H9 (cell line): ENCODE results near the gene TBC1D4. TPM values are rescaled to one million over a fixed set of nuclear protein-coding genes. Genes with fewer than 3 reads are reported as not detected.

Experiments
- DNase-seq: peaks from one replicate; pipeline ENCODE4 v3.0.0-alpha.2; 2017
- H2AFZ ChIP-seq: one replicate; pipeline ENCODE4 v1.6.1; 2013; ENCODE audit warnings: mild to moderate bottlenecking, low read length, control low read depth, moderate library complexity
- H2AK5ac ChIP-seq: 2 replicates; pipeline ENCODE4 v1.6.1; 2013; ENCODE audit warnings: low read length, control low read depth, mixed read lengths; ENCODE audit not compliant: insufficient read length
- H2BK120ac ChIP-seq: one replicate; pipeline ENCODE4 v1.6.1; 2013; ENCODE audit warnings: low read depth, mild to moderate bottlenecking, low read length, control low read depth, inconsistent platforms; ENCODE audit not compliant: poor library complexity, severe bottlenecking
- H2BK12ac ChIP-seq: 2 replicates; pipeline ENCODE4 v1.6.1; 2013; ENCODE audit warnings: low read length, control low read depth, mixed read lengths, low read depth; ENCODE audit not compliant: insufficient read length
- H2BK15ac ChIP-seq: 2 replicates; pipeline ENCODE4 v1.6.1; 2013; ENCODE audit warnings: low read depth, low read length, control low read depth
- H2BK20ac ChIP-seq: one replicate; pipeline ENCODE4 v1.6.1; 2013; ENCODE audit warnings: low read depth, mild to moderate bottlenecking, low read length, control low read depth, inconsistent platforms; ENCODE audit not compliant: poor library complexity, severe bottlenecking
- H2BK5ac ChIP-seq: 2 replicates; pipeline ENCODE4 v1.6.1; 2013; ENCODE audit warnings: low read length, control low read depth, mixed read lengths; ENCODE audit not compliant: insufficient read length
- H3K14ac ChIP-seq: 2 replicates; pipeline ENCODE4 v1.6.1; 2013; ENCODE audit warnings: low read length, control low read depth; ENCODE audit not compliant: insufficient read depth
- H3K18ac ChIP-seq: 2 replicates; pipeline ENCODE4 v1.6.1; 2013; ENCODE audit warnings: low read depth, mild to moderate bottlenecking, mixed read lengths, low read length, control low read depth; ENCODE audit not compliant: insufficient read length
- H3K23ac ChIP-seq: 2 replicates; pipeline ENCODE4 v1.6.1; 2013; ENCODE audit warnings: low read length, control low read depth, mixed read lengths, low read depth; ENCODE audit not compliant: insufficient read length
- H3K23me2 ChIP-seq: 2 replicates; pipeline ENCODE4 v1.6.1; 2013; ENCODE audit warnings: low read depth, mild to moderate bottlenecking, mixed read lengths, low read length, control low read depth; ENCODE audit not compliant: insufficient read length, poor library complexity, severe bottlenecking
- H3K27ac ChIP-seq: 2 replicates; pipeline ENCODE4 v1.5.1; 2013; ENCODE audit warnings: low read length, control low read depth, mixed read lengths, low read depth; ENCODE audit not compliant: insufficient read length
- H3K27me3 ChIP-seq: 2 replicates; pipeline ENCODE4 v1.6.1; 2013; ENCODE audit warnings: low read length, control low read depth, inconsistent platforms; ENCODE audit not compliant: insufficient read depth
- H3K4ac ChIP-seq: 2 replicates; pipeline ENCODE4 v1.6.1; 2013; ENCODE audit warnings: low read depth, mild to moderate bottlenecking, control low read depth, inconsistent platforms, low read length, moderate library complexity
- H3K4me1 ChIP-seq: 2 replicates; pipeline ENCODE4 v1.6.1; 2013; ENCODE audit warnings: low read length, control low read depth, inconsistent platforms; ENCODE audit not compliant: insufficient read depth
- H3K4me2 ChIP-seq: 2 replicates; pipeline ENCODE4 v1.6.1; 2013; ENCODE audit warnings: low read length, control low read depth, mixed read lengths; ENCODE audit not compliant: insufficient read length, insufficient read depth
- H3K56ac ChIP-seq: 2 replicates; pipeline ENCODE4 v1.6.1; 2013; ENCODE audit warnings: low read depth, mild to moderate bottlenecking, mixed read lengths, low read length, control low read depth; ENCODE audit not compliant: insufficient read length
- H3K79me1 ChIP-seq: 2 replicates; pipeline ENCODE4 v1.6.1; 2013; ENCODE audit warnings: low read depth, mild to moderate bottlenecking, moderate library complexity, low read length, control low read depth, inconsistent platforms; ENCODE audit not compliant: insufficient read depth, poor library complexity, severe bottlenecking
- H3K79me2 ChIP-seq: 2 replicates; pipeline ENCODE4 v1.6.1; 2013; ENCODE audit warnings: low read length, control low read depth, inconsistent platforms; ENCODE audit not compliant: insufficient read depth
- H3K9ac ChIP-seq: 2 replicates; pipeline ENCODE4 v1.6.1; 2013; ENCODE audit warnings: low read length, control low read depth, mixed read lengths; ENCODE audit not compliant: insufficient read length; ENCODE audit errors: extremely low read depth
- H3K9me3 ChIP-seq: one replicate; pipeline ENCODE4 v1.6.1; 2013; ENCODE audit warnings: low read depth, low read length, inconsistent platforms; ENCODE audit not compliant: control insufficient read depth
- H3T11ph ChIP-seq: one replicate; pipeline ENCODE4 v1.6.1; 2013; ENCODE audit warnings: mild to moderate bottlenecking, low read length, control low read depth, inconsistent platforms
- H4K20me1 ChIP-seq: one replicate; pipeline ENCODE4 v1.6.1; 2013; ENCODE audit not compliant: control insufficient read depth, insufficient read length, insufficient read depth
- H4K5ac ChIP-seq: 2 replicates; pipeline ENCODE4 v1.6.1; 2013; ENCODE audit warnings: low read depth, mild to moderate bottlenecking, mixed read lengths, low read length, control low read depth; ENCODE audit not compliant: insufficient read length
- H4K8ac ChIP-seq: replicated peaks from 2 replicates; pipeline ENCODE4 v1.6.1; 2013; ENCODE audit warnings: low read length, control low read depth, mixed read lengths, low read depth; ENCODE audit not compliant: insufficient read length
- H4K91ac ChIP-seq: 2 replicates; pipeline ENCODE4 v1.6.1; 2013; ENCODE audit warnings: low read depth, mild to moderate bottlenecking, moderate library complexity, mixed read lengths, low read length, control low read depth; ENCODE audit not compliant: insufficient read length
- H3K27ac Mint-ChIP-seq, 3 experiments: 2 replicates in 2 of 3; 3 replicates in 1 of 3; pipeline ENCODE4 v1.8.0; 2020 to 2021; ENCODE audit warnings: mixed read lengths in 3 of 3, mild to moderate bottlenecking in 1 of 3, moderate library complexity in 1 of 3
- H3K27me3 Mint-ChIP-seq: 2 replicates; pipeline ENCODE4 v1.8.0; 2021; ENCODE audit warnings: low read depth, mild to moderate bottlenecking, moderate library complexity, mixed read lengths
- H3K36me3 Mint-ChIP-seq, 3 experiments: 2 replicates in 2 of 3; 3 replicates in 1 of 3; pipeline ENCODE4 v1.8.0; 2020 to 2021; ENCODE audit warnings: low read depth in 3 of 3, mixed read lengths in 3 of 3; ENCODE audit not compliant: insufficient read depth in 1 of 3
- H3K4me1 Mint-ChIP-seq, 2 experiments: 2 replicates each; pipeline ENCODE4 v1.8.0; 2020; ENCODE audit warnings: mixed read lengths in 2 of 2
- H3K4me3 Mint-ChIP-seq, 2 experiments: 2 replicates in 1 of 2; 3 replicates in 1 of 2; pipeline ENCODE4 v1.8.0; 2020 to 2021; ENCODE audit warnings: mild to moderate bottlenecking in 2 of 2, mixed read lengths in 2 of 2, moderate library complexity in 1 of 2
- H3K9me3 Mint-ChIP-seq, 2 experiments: 2 replicates in 1 of 2; 3 replicates in 1 of 2; pipeline ENCODE4 v1.8.0; 2020; ENCODE audit warnings: mild to moderate bottlenecking in 2 of 2, mixed read lengths in 2 of 2, moderate library complexity in 1 of 2
- CTCF ChIP-seq: fragments of 200-600 bp; sonication (generic); conservative IDR thresholded peaks from 3 replicates; pipeline ENCODE4 v1.8.0; 2021; ENCODE audit warnings: antibody characterized with exemption, mild to moderate bottlenecking
- whole genome bisulfite sequencing: extraction: QIAGEN DNeasy Blood & Tissue Kit; methylation state at CpG from one replicate; pipeline ENCODE4 v1.1.7; 2013; ENCODE audit warnings: missing lambda C conversion rate, low lambda C conversion rate, mixed read lengths; ENCODE audit not compliant: insufficient read length; ENCODE audit errors: extremely low coverage; 5-methylcytosine and 5-hydroxymethylcytosine counted together
- total RNA-seq: library from RNA; stranded (reverse); gene quantifications from 2 replicates; pipeline ENCODE4 v1.2.1, GENCODE V29; 2021

The TBC1D4 gene
- total RNA-seq, 1 experiment from 2014 or later = 10.5 TPM

GRCh38 chr13:75330770-75331169, 151.2 kb downstream of the TBC1D4 start:
- H3K4me1 Mint-ChIP-seq = peaks cover 19 to 26% of the 10 kb centered on the region in 2 experiments
- no peak overlapping the region for H3K4me2 ChIP-seq
- H2BK120ac ChIP-seq = no peak overlapping the region
- H3K27ac ChIP-seq = no peak overlapping the region
- no peak overlapping the region for H2AFZ ChIP-seq
- H3K18ac ChIP-seq = no peak overlapping the region
- no peak overlapping the region for H4K91ac ChIP-seq
- H3K27me3 ChIP-seq = no peaks in the 10 kb centered on the region
- no peaks in the 10 kb centered on the region for H3K23me2 ChIP-seq
- DNase-seq = no peak
- H3K9me3 Mint-ChIP-seq = no peaks in the 10 kb centered on the region
- no peaks in the 10 kb centered on the region for H3K79me1 ChIP-seq
- no peak overlapping the region for H2BK5ac ChIP-seq
- no peak overlapping the region for H3K27ac Mint-ChIP-seq
- no peak overlapping the region for H2BK12ac ChIP-seq
- H3K9me3 ChIP-seq = no peaks in the 10 kb centered on the region
- H3K23ac ChIP-seq = no peak overlapping the region
- no peaks in the 10 kb centered on the region for H3K27me3 Mint-ChIP-seq
- no peaks in the 10 kb centered on the region for H4K20me1 ChIP-seq
- peaks cover 2 to 13% (median 4%) of the 10 kb centered on the region in 3 experiments; a peak in 6 of 7 replicates for H3K36me3 Mint-ChIP-seq
- no peak overlapping the region for H3T11ph ChIP-seq
- no CpG with 5 or more reads among the region's 2 CpGs for WGBS
- H2BK20ac ChIP-seq = no peak overlapping the region
- H3K4me1 ChIP-seq = peaks cover 2% of the 10 kb centered on the region; the same call in 1 of the 2 replicates
- H3K4ac ChIP-seq = no peak overlapping the region
- H3K4me3 Mint-ChIP-seq = no peak overlapping the region
- no peak for TF ChIP-seq CTCF
- H3K79me2 ChIP-seq = no peaks in the 10 kb centered on the region
- no peak overlapping the region for H3K14ac ChIP-seq
- H4K8ac ChIP-seq = no peak overlapping the region
- H3K56ac ChIP-seq = no peak overlapping the region
- H2BK15ac ChIP-seq = no peak overlapping the region
- H4K5ac ChIP-seq = no peak overlapping the region
- no peak overlapping the region for H2AK5ac ChIP-seq
- H3K9ac ChIP-seq = no peak overlapping the region
